ENCODE data around the gene KIN.

The KIN gene

GRCh38 chr10:7702288-7702812 lies 85.4 kb downstream of the KIN start:
- TF ChIP-seq POLR2A (IDR thresholded peaks at IDR 0.05; ENCODE audit: low read depth, low read length) = no peak
- DNase-seq (ENCODE audit: insufficient read length, low spot score) (no peak), FAIRE-seq (no peak)

GRCh38 chr10:7701158-7701742 lies 86.5 kb downstream of the KIN start:
- no peak for TF ChIP-seq POLR2A (IDR thresholded peaks at IDR 0.05; ENCODE audit: low read depth, low read length)
- DNase-seq (ENCODE audit: insufficient read length, low spot score) (no peak), FAIRE-seq (no peak)
